Chondrocyte (in vitro differentiated cells): Measurements from ENCODE around the gene NAV2. TPM values are rescaled to one million over a fixed set of nuclear protein-coding genes. Genes with fewer than 3 reads are reported as not detected.

ENCODE experiments used
- DNase-seq: peaks from one replicate; pipeline ENCODE4 v3.0.0; 2021; ENCODE audit warnings: mixed read lengths, low spot score
- H3K27ac Mint-ChIP-seq: one replicate; pipeline ENCODE4 v1.8.0; 2021; ENCODE audit warnings: mild to moderate bottlenecking, moderate library complexity, mixed read lengths; ENCODE audit not compliant: unreplicated experiment
- H3K27me3 Mint-ChIP-seq: 2 replicates; pipeline ENCODE4 v1.8.0; 2021; ENCODE audit warnings: low read depth, mixed read lengths
- H3K36me3 Mint-ChIP-seq: 2 replicates; pipeline ENCODE4 v1.8.0; 2021; ENCODE audit warnings: low read depth, mixed read lengths
- H3K4me1 Mint-ChIP-seq: 2 replicates; pipeline ENCODE4 v1.8.0; 2021; ENCODE audit warnings: low read depth, mild to moderate bottlenecking, mixed read lengths
- H3K4me3 Mint-ChIP-seq: one replicate; pipeline ENCODE4 v1.8.0; 2021; ENCODE audit warnings: mild to moderate bottlenecking, moderate library complexity, mixed read lengths; ENCODE audit not compliant: unreplicated experiment
- H3K9me3 Mint-ChIP-seq: 2 replicates; pipeline ENCODE4 v1.8.0; 2021; ENCODE audit warnings: low read depth, mixed read lengths
- total RNA-seq: library from RNA; stranded (reverse); gene quantifications from 3 replicates; pipeline ENCODE4 v1.2.1, GENCODE V29; 2021
- TF ChIP-seq, protein P1 (sequence below): fragments of 200-600 bp; sonication (generic); IDR thresholded peaks from 2 replicates; pipeline ENCODE4 v1.5.0; 2021; ENCODE audit warnings: antibody characterized with exemption, mild to moderate bottlenecking, moderate library complexity

The NAV2 gene
- total RNA-seq, 1 donor from 2014 or later = 87.0 TPM

DNA sequence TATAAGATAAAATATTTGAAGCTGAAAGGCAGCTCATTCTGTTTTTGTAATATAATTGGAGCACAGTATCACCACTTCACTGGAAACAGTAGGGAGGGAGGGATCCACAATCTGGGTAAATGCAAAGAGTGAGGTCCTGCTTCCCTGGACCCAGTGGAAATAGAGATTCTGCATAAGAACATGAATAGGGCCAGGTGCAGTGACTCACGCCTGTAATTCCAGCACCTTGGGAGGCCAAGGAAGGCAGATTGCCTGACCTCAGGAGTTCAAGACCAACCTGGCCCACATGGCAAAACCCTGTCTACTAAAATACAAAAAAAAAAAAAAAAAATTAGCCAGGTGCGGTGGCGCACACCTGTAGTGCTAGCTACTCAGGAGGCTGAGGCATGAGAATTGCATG lies 303.9 kb downstream of the NAV2 start:
- DNase-seq = no peak
- peaks cover 30% of the 10 kb centered on the region for H3K4me1 Mint-ChIP-seq
- no peak overlapping the region for H3K27ac Mint-ChIP-seq
- no peak overlapping the region for H3K4me3 Mint-ChIP-seq
- no peaks in the 10 kb centered on the region for H3K27me3 Mint-ChIP-seq
- TF ChIP-seq, protein P1, sequence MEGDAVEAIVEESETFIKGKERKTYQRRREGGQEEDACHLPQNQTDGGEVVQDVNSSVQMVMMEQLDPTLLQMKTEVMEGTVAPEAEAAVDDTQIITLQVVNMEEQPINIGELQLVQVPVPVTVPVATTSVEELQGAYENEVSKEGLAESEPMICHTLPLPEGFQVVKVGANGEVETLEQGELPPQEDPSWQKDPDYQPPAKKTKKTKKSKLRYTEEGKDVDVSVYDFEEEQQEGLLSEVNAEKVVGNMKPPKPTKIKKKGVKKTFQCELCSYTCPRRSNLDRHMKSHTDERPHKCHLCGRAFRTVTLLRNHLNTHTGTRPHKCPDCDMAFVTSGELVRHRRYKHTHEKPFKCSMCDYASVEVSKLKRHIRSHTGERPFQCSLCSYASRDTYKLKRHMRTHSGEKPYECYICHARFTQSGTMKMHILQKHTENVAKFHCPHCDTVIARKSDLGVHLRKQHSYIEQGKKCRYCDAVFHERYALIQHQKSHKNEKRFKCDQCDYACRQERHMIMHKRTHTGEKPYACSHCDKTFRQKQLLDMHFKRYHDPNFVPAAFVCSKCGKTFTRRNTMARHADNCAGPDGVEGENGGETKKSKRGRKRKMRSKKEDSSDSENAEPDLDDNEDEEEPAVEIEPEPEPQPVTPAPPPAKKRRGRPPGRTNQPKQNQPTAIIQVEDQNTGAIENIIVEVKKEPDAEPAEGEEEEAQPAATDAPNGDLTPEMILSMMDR = no peak
- H3K36me3 Mint-ChIP-seq = peaks cover 3% of the 10 kb centered on the region
- no peaks in the 10 kb centered on the region for H3K9me3 Mint-ChIP-seq

DNA sequence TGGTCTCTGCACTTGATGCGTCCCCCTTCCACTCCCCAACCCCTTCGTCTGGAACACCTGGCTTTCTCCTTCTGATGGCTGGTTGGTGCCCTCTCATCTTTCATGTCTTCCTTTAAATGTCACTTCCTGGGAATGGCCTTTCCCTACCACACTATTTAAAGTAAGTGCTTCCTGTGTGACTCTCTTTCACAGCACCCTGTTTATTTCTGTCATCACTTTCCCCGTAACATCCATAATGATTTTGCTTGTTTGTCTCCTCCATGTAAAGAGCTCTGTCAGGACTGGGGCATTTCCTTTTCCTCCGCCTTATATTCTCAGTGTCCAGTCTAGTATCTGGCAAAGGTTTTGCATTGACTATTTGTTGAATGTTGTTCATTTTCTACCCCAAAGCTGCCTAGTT lies 304.7 kb downstream of the NAV2 start:
- Mint-ChIP-seq H3K4me1 (peaks cover 27% of the 10 kb centered on the region), H3K4me3 (no peak overlapping the region), H3K27me3 (no peaks in the 10 kb centered on the region), H3K9me3 (no peaks in the 10 kb centered on the region), H3K36me3 (peaks cover 3% of the 10 kb centered on the region), H3K27ac (peak overlapping the region; percentile 55)
- TF ChIP-seq, protein P1 = no peak
- DNase-seq = no peak

DNA sequence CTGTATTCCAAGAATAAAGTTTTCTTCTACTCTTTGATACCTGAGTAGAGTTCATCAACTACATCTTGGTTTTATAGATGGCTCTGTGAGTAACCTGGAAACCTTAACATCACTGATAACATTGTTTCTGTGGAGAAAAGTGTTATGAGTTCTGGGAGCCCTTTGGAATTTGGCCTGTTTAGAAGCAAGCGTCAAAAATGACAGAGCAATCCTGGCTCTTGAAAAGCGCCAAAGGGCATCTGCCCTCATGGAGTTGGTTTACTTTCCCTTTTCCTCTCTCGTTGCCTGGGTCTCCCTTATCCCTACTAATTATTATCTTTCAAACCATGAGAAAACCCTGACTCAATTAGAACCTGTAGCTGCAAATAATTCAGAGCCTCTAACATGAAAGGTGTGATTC lies 307.6 kb downstream of the NAV2 start:
- peaks cover 30% of the 10 kb centered on the region for H3K4me1 Mint-ChIP-seq
- DNase-seq = no peak
- no peaks in the 10 kb centered on the region for H3K9me3 Mint-ChIP-seq
- TF ChIP-seq, protein P1 = no peak
- peaks cover 3% of the 10 kb centered on the region for H3K36me3 Mint-ChIP-seq
- no peak overlapping the region for H3K4me3 Mint-ChIP-seq
- no peaks in the 10 kb centered on the region for H3K27me3 Mint-ChIP-seq
- H3K27ac Mint-ChIP-seq = no peak overlapping the region

DNA sequence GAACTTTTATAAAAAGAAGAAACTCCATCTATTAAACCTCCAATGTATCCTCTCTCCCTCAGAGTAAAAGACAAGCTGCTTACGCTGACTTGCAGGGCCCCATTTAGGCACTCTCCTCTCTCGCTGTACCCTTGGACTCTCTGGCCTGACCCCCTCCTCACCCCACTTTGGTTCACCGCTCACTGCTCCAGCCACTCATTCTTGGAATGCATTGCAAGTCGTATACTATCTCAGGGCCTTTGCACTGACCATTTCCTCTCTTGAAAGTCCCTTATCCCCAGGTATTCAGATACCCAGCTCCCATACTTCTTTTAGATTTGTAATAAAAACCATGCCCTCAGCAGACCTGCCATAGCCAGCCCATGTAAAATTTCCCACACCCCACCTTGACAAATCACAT lies 308.1 kb downstream of the NAV2 start:
- Mint-ChIP-seq H3K27me3 (no peaks in the 10 kb centered on the region), H3K9me3 (no peaks in the 10 kb centered on the region), H3K36me3 (peaks cover 3% of the 10 kb centered on the region), H3K4me3 (no peak overlapping the region), H3K27ac (no peak overlapping the region), H3K4me1 (peaks cover 32% of the 10 kb centered on the region)
- TF ChIP-seq, protein P1 = no peak
- DNase-seq = no peak

DNA sequence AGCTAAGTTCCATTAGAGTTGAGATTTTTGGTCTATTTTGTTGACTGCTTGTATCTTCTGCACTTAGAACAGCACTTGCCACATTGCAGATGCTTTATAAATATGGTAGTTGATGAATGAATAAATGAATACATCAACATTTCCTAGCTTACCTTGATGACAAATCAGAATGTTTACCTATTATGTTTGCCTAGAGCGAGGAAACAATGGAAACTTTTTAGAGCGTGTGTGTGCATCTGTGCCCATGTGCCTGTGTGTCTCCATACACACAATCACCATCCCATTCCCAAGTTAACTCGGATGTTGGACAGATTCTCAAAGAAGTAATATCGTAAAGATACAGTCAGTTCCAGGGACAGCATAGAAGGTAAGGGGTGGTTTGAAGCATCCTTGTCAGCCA lies 308.6 kb downstream of the NAV2 start:
- Mint-ChIP-seq H3K27ac (no peak overlapping the region), H3K36me3 (peaks cover 3% of the 10 kb centered on the region), H3K4me3 (no peak overlapping the region), H3K9me3 (no peaks in the 10 kb centered on the region), H3K4me1 (peaks cover 35% of the 10 kb centered on the region), H3K27me3 (no peaks in the 10 kb centered on the region)
- no peak for DNase-seq
- TF ChIP-seq, protein P1 = no peak
